Measurements from ENCODE around the gene ARID2.

ARID2 gene

DNA sequence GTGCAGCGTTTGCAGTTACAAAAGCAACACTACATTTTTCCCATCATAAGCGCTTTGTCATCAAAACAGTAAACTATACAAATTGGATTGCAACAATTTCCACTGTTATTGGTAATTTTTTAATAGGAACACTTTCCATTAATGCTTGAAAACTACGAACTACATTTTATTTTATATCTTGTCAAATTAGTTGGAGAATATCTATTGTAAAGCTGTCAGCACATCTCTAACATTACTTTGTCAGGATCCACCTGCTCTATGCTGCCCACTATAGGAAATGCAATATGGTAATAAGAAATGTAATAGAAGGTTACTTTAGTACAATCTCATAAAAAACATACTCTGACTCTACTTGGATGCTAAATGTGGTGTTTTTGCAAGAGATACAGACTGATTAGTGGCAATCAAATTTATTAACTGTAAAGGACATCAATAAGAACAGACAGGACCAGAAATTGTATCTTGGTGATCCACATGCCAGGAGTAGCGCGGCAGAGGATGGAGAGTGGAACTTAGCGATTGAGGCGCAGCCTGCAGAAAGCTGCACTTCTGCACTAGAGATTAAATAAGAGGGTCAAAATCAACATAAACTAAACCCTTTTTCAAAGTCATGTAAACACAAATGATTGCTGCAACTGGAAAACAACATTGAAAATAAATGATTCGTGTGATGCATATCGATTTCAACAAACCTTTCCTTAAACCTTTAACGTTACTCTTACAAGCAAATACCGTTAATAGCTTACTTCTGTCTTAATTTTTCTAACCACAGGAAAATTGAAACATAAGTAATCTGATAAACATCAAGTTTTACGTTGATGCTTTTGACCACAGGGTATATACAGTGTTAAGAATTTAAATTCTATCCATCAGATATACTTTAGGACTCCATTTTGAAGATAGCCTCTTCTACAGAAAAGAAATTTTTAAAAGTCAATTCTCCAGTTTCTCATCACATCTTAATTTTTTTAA, 3.6 kb upstream of the ARID2 start:
- peak; percentile 71 for DNase-seq

GRCh38 chr12:45726603-45727300, 2.8 kb upstream of the ARID2 start:
- DNase-seq, result no peak

GRCh38 chr12:45727301-45727979, 2.1 kb upstream of the ARID2 start:
- peak; percentile 93 for DNase-seq

DNA sequence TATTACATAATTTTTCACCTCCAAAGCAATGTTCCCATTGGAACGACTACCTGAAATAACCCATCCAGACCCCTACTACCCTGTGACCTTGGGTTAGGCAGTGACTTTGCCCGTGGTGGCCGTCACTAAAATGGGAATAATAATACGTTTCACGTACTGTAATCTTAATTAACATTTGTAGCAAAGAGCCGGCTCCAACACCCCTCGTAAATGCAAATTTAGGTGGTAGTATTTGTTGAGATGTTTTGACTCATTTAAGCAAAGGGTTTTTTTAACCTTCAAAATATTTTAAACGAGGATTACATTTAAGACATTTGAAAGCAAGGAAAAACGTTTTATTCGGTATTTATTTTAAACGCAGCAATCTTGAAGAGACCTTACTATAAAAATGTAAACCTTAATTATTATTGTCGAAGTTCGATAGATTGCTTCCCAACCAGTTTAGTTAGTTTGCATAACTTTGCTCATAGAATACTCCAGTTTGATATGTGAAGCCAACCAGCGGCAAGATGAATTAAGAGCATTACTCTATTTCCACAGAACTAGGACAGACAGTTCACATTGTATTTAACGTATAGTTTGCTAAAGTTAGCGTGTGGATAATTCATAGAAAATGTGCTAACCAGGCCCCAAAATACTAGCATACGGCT, 1.4 kb upstream of the ARID2 start:
- no peak for DNase-seq

DNA sequence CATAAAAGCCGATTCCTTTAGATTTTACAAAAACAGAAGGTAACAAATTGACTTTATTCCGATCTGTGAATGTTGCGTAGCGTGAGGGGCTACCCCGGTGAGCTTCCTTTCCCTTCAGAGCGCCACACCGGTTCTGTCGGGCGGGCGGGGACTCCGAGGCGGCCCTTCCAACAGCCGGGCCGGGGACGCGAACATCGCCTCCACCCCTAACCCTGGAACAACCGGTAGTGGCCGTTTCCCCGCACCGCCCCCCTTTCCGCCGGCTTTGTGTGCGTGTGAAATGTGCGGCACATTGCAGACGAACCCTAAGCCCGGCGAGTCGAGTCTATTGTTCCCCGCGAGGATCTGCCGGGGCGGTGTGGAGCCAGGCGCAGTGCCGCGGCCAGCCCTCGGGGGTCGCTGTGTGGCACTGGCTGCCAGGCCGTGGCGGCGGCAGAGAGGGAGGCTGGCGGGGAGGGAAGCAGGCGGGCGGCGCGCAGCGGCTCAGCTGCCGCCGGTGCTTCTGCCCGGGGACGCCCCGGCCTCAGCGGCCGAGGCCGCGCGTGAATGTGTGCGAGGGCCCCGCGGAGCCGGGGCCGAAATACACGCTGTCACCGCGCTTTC, 775 bp upstream of the ARID2 start:
- DNase-seq, result peak; percentile 98

- no peak for DNase-seq
Measured at GRCh38 chr12:45730084-45730347, 510 bp downstream of the ARID2 start.

GRCh38 chr12:45730348-45731189, 1.1 kb downstream of the ARID2 start:
- peak; percentile 72 for DNase-seq

DNA sequence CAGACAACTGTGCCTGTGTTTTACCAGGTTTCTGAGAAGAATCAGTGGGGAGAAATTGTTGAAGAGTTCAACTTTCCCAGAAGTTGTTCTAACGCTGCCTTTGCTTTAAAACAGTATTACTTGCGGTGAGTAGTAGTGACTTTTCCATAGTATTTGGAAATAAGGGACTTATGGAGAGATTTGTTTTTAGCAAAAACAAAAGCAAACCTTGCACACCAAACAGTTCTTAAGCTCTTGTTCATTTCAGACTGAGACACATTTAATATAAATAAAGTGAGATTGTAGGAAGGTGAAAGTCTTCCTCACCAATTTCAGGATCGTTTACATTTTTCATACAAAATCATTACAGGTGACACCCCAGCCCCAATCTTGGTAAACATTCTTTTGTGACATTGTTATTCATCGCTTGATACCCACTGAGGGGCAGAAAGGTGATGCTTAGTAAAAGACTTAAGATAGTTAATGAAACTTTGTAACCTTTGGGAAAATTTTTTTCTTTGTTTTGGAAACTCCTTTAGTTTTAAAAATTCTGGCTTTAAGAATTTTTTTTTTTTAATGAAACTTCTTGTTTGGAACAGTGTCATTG, 1.8 kb downstream of the ARID2 start:
- peak; percentile 16 for DNase-seq

GRCh38 chr12:45732250-45732649, 2.7 kb downstream of the ARID2 start:
- DNase-seq, result peak; percentile 65

- peak; percentile 19 for DNase-seq
Measured at GRCh38 chr12:45732936-45733335, 3.4 kb downstream of the ARID2 start.

- DNase-seq, result no peak
Measured at GRCh38 chr12:45737638-45738037, 8.1 kb downstream of the ARID2 start.

GRCh38 chr12:45742590-45742989, 13.1 kb downstream of the ARID2 start:
- no peak for DNase-seq

GRCh38 chr12:45743247-45743646, 13.7 kb downstream of the ARID2 start:
- DNase-seq, result no peak

- DNase-seq, result peak; percentile 15
Measured at GRCh38 chr12:45745861-45746277, 16.4 kb downstream of the ARID2 start.

- DNase-seq, result no peak
Measured at GRCh38 chr12:45756666-45757065, 27.2 kb downstream of the ARID2 start.

DNA sequence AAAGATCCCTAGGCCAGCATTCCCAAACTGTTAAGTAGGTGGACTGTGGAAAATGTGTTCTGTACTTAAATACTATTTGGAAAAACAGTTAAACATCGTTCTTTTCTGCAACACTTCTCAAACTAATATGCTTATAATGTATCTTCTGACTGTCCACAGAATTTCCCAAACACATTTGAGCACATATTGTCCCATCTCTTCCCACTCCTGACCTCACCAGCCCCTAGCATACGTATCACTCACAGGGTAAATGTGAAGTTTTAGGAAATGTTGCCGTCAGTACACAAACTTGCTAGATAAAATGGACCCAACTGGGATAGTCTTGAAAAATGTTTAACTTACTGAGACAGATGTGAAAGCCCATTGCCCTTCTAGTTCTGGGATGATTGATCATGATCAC, 27.7 kb downstream of the ARID2 start:
- DNase-seq, result no peak

DNA sequence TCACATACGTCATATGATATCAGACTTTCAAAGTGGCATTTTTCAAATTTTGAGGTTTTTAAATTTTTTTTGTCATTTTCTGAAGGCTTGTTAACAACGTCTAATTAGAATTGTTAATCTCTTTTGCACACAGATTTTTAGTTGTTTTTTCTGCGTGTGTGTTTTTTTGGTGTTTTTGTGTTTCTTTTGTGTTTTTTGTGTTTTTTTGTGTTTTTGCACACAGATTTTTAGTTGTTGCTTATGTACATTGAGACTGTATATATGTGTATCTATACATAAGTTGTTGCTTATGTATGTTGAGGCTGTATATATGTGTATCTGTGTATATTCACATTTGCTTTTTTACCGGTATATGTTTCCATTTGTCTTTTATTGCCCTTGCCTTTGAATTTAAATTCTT, 30.8 kb downstream of the ARID2 start:
- no peak for DNase-seq

- peak; percentile 37 for DNase-seq
Measured at GRCh38 chr12:45762185-45763110, 32.9 kb downstream of the ARID2 start.

DNA sequence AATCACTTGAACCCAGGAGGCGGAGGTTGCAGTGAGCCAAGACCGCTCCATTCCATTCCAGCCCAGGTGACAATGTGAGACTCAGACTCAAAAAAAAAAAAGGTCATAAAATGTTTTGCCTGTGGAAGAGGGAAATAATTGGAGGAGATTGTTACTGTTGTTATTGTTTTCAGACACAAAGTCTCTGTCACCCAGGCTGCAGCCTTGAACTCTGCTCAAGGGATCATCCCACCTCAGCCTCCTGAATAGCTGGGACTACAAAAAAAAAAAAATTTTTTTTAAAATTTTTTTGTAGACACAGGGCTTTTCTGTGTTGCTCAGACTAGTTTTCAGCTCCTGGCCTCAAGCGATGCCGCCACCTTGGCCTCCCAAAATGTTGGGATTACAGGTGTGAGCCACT, 33.9 kb downstream of the ARID2 start:
- DNase-seq, result no peak

DNA sequence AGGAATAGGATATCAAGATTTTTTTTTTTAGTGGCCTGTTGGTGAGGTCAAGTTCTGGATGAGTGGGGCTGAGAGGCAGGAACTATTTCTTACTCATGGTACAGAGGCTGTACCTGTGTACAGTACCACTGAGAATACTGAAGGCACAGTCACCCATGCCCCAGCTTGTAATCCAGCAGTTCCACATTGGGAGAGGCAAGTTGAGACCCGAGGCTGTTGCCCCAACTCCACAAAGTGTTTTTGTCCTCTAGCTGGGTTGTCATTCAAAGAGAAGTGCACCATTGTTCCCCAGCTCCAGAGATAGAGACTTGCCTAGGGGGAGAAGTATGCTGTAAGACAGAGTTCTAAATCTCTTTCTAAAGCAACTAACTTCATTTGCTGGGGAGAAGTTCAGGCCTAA, 38.7 kb downstream of the ARID2 start:
- no peak for DNase-seq

Measured in CD4-positive, alpha-beta T cell treated with Interleukin-10 for 1 hour (primary cell).